NCI-H1092 treated with DMSO at 0.1 percent for 48 hours (cell line): ENCODE results near the gene FBXO39.
"Not testable (repeated sequence)": the region's sequence is repeated elsewhere in the genome, so short reads cannot be mapped to it uniquely, and the experiment has no call there.

Experiments
- DNase-seq: peaks from one replicate; lab custom pipeline; 2025; lab: John Stamatoyannopoulos, UW

The FBXO39 gene

GRCh38 chr17:6775871-6776405 lies at the start of gene FBXO39:
Gene FBXO39, plus strand, starts transcription at chr17:6776215. Its CDS starts 3,654 bp downstream, at chr17:6779869.
- DNase-seq = no peak

GRCh38 chr17:6729531-6729930 lies 46.5 kb upstream of the FBXO39 start:
- DNase-seq = no peak

DNA sequence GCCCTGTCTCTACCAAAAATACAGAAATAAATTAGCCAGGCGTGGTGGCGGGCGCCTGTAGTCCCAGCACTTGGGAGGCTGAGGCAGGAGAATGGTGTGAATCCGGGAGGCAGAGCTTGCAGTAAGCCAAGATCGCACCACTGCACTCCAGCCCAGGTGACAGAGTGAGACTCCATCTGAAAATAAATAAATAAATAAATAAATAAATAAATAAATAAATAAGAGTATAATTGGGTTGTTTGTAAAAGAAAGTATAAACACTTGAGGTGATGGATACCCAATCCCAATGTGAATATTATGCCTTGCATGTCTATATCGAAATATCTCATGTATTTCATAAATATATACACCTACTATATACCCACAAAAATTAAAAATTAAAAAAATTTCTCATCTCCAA lies 29.4 kb upstream of the FBXO39 start:
- DNase-seq = not testable (repeated sequence)

- DNase-seq = no peak
Measured at GRCh38 chr17:6748617-6749016, 27.4 kb upstream of the FBXO39 start.

- DNase-seq = no peak
Measured at GRCh38 chr17:6749519-6749918, 26.5 kb upstream of the FBXO39 start.

- DNase-seq = no peak
Measured at GRCh38 chr17:6752068-6752909, 23.7 kb upstream of the FBXO39 start.

DNA sequence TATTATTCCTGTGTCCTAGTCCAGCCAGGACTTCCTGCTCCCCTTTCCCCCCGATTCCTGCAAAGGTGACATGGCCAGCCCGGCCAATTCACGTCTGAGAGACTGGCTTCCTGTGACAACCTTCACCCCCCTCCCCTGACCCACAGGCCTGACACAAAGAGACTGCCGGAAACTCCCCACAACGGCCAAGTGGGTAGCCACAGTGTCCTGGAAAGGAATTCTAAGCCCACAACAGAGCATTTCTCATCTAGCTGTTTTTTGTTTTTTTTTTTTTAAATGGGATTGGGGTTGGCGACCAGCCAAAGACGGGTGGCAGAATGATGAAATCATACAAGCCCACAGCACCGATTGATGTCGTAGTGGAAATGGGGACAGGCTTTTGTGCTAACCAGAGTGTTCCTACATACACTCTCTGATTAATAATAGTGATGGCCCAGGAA lies 23.0 kb upstream of the FBXO39 start:
- DNase-seq = no peak

- DNase-seq = no peak
Measured at GRCh38 chr17:6753546-6753945, 22.5 kb upstream of the FBXO39 start.

DNA sequence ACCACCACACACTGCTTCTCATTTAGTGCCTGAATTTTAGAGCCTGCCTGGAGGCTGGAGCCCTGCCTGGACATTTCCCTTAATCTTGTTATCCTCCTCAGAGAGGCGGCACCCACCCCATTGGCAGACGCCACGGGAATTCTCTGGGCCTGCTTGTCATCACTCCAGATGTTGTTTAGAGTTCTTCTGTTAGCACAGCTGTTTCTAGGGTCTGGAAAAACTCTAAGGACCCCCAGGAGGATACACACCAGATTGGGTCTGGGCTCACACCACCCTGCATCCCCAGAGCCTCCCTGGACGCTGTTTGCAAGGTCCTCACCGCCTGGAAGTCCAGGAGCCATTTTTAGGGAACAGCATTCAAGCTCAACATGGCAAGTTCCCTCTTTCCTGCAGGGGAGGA lies 20.7 kb upstream of the FBXO39 start:
- no peak for DNase-seq

GRCh38 chr17:6755731-6756184 lies 20.3 kb upstream of the FBXO39 start, which contains the start of gene XAF1:
Gene XAF1, plus strand, starts transcription at chr17:6756046. Its CDS starts 33 bp downstream, at chr17:6756079.
- no peak for DNase-seq

GRCh38 chr17:6756425-6757031 lies 19.5 kb upstream of the FBXO39 start:
- DNase-seq = no peak

- DNase-seq = no peak
Measured at GRCh38 chr17:6757747-6758146, 18.3 kb upstream of the FBXO39 start.

GRCh38 chr17:6761779-6762178 lies 14.2 kb upstream of the FBXO39 start:
- no peak for DNase-seq

- no peak for DNase-seq
Measured at GRCh38 chr17:6768447-6768846, 7.6 kb upstream of the FBXO39 start.

DNA sequence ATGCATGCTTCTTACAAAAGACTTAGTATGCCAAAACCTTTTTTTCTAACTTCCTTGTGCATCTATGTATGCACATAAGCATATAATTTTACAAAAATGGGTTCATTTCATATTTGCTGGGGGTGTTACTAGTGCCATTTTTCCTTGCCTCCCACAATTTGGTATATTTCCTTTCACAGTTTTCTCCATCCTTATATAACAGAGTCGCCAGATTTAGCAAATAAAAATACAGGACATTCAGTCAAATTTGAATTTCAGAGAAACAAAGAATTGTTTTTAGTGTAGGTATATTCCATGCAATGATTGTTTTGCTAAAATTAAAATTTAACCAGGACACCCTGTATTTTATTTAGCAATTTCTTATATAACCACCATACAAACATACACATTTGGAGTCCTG lies 4.0 kb upstream of the FBXO39 start:
- no peak for DNase-seq

DNA sequence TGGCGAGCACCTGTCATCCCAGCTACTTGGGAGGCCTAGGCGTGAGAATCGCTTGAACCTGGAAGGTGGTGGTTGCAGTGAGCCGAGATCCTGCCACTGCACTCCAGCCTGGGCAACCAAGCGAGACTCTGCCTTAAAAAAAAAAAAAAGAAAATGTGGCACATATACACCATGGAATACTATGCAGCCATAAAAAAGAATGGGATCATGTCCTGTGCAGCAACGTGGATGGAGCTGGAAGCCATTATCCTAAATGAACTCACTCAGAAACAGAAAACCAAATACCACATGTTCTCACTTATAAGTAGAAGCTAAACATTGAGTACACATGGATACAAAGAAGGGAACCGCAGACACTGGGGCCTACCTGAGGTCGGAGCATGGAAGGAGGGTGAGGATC lies 1.1 kb upstream of the FBXO39 start:
- DNase-seq = not testable (repeated sequence)

DNA sequence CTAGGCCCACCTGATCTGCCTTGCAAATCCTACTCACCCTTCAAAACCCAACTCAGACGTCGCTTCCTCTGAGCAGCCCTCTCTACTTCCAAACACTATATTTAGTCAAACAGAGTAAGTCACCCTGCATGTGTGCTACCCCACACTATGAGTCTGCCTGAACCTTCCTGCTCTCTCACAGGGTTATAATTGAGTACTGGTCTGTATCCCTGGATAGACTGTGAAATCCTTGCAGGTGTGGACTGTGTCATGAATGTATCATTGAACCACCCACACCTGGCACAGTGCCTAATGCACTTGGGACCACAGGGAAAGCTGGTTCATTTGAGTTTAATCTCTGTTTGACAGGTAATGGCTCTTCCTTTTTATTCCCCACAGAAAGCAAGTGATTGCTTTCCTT lies 3.4 kb downstream of the FBXO39 start:
- no peak for DNase-seq

DNA sequence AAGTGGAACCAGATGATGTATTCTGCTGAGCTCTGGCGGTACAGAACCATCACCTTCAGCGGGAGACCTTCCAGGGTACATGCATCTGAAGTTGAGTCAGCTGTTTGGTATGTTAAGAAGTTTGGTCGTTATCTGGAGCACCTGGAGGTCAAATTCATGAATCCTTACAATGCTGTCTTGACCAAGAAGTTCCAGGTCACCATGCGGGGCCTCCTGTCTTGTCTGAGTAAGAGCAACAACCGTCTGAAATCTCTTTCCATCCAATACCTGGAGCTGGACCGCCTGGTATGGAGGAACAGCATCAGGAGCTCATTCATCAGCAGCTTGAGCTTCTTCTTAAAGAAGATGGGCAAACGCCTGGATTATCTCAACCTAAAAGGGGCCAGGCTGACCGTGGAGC lies 4.0 kb downstream of the FBXO39 start:
- no peak for DNase-seq

GRCh38 chr17:6780886-6781285 lies 4.9 kb downstream of the FBXO39 start:
- DNase-seq = no peak

- DNase-seq = no peak
Measured at GRCh38 chr17:6782244-6782643, 6.2 kb downstream of the FBXO39 start.

- DNase-seq = no peak
Measured at GRCh38 chr17:6786618-6787017, 10.6 kb downstream of the FBXO39 start.

GRCh38 chr17:6787081-6787693 lies 11.2 kb downstream of the FBXO39 start:
- DNase-seq = no peak

DNA sequence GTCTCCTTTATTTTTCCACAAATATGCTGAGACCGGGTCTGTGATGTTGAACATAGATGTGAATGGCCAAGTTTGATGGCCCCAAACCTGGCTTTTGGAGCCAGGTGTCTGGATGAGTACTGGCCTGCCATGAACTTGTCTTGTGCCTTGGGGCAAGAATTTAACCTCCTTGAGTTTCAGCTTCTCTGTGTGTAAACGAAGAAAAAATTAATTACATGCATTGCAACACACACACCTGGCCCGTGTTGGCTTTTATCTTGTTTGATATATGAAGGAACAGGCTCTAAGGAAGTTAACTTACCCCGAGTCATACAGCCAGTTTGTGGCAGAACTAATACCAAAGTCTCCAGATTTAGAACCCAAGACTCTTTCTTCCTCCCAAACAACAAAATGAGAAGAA lies 13.1 kb downstream of the FBXO39 start:
- DNase-seq = no peak
